ENCODE results near the gene LPCAT1.

GRCh38 chr5:1490376-1490775, 33.4 kb downstream of the LPCAT1 start:
- TF ChIP-seq CTCF (IDR thresholded peaks at IDR 0.05) (no peak), POLR2A (IDR thresholded peaks at IDR 0.05) (no peak)

All from tibial nerve (tissue), 3 donors.